Astrocyte (in vitro differentiated cells and primary cell): ENCODE data around the gene POU2AF1. TPM values are rescaled to one million over a fixed set of nuclear protein-coding genes. Genes with fewer than 3 reads are reported as not detected.

ENCODE experiments used
- DNase-seq: peaks from one replicate; pipeline ENCODE4 v3.0.0-alpha.2; 2010; ENCODE audit warnings: low read depth
- FAIRE-seq: peaks from 2 replicates; lab custom pipeline; 2011; peaks lifted over from hg19 to GRCh38; lab: Jason Lieb, UNC
- H2AFZ ChIP-seq: 2 replicates; pipeline ENCODE4 v1.6.0; 2012; ENCODE audit warnings: low read depth, low read length, inconsistent platforms
- H3K27ac ChIP-seq: 2 replicates; pipeline ENCODE4 v1.5.1; 2011; ENCODE audit warnings: low read depth, low read length, inconsistent platforms
- H3K27me3 ChIP-seq: 2 replicates; pipeline ENCODE4 v1.6.0; 2011; ENCODE audit warnings: low read length, inconsistent platforms; ENCODE audit not compliant: insufficient read depth
- H3K36me3 ChIP-seq: 2 replicates; pipeline ENCODE4 v1.5.1; 2011; ENCODE audit warnings: low read length, inconsistent platforms; ENCODE audit not compliant: insufficient read depth
- H3K4me1 ChIP-seq: 2 replicates; pipeline ENCODE4 v1.5.1; 2011; ENCODE audit warnings: low read length, inconsistent platforms; ENCODE audit not compliant: insufficient read depth
- H3K4me2 ChIP-seq: 2 replicates; pipeline ENCODE4 v1.6.0; 2012; ENCODE audit warnings: low read length, inconsistent platforms
- H3K4me3 ChIP-seq: 2 replicates; pipeline ENCODE4 v1.5.1; 2011; ENCODE audit warnings: low read depth, mild to moderate bottlenecking, low read length, inconsistent platforms; ENCODE audit not compliant: insufficient read depth
- H3K79me2 ChIP-seq: 2 replicates; pipeline ENCODE4 v1.6.0; 2012; ENCODE audit warnings: mild to moderate bottlenecking, low read length, inconsistent platforms; ENCODE audit not compliant: insufficient read depth
- H3K9ac ChIP-seq: 2 replicates; pipeline ENCODE4 v1.6.0; 2012; ENCODE audit warnings: mild to moderate bottlenecking, low read length, inconsistent platforms
- H3K9me3 ChIP-seq: 2 replicates; pipeline ENCODE4 v1.5.1; 2012; ENCODE audit warnings: low read depth, mild to moderate bottlenecking, low read length, inconsistent platforms; ENCODE audit not compliant: insufficient read depth
- H4K20me1 ChIP-seq: 2 replicates; pipeline ENCODE4 v1.6.0; 2012; ENCODE audit warnings: low read length, inconsistent platforms; ENCODE audit not compliant: insufficient read depth
- H3K27ac Mint-ChIP-seq: one replicate; pipeline ENCODE4 v1.8.0; 2021; ENCODE audit warnings: mild to moderate bottlenecking, mixed read lengths; ENCODE audit not compliant: unreplicated experiment
- H3K27me3 Mint-ChIP-seq: one replicate; pipeline ENCODE4 v1.8.0; 2021; ENCODE audit warnings: low read depth, mixed read lengths; ENCODE audit not compliant: unreplicated experiment
- H3K36me3 Mint-ChIP-seq: one replicate; pipeline ENCODE4 v1.8.0; 2021; ENCODE audit warnings: low read depth, mixed read lengths; ENCODE audit not compliant: unreplicated experiment
- H3K4me1 Mint-ChIP-seq: one replicate; pipeline ENCODE4 v1.8.0; 2021; ENCODE audit warnings: low read depth, mixed read lengths; ENCODE audit not compliant: unreplicated experiment
- H3K4me3 Mint-ChIP-seq: one replicate; pipeline ENCODE4 v1.8.0; 2021; ENCODE audit warnings: mild to moderate bottlenecking, moderate library complexity, mixed read lengths; ENCODE audit not compliant: unreplicated experiment
- H3K9me3 Mint-ChIP-seq: one replicate; pipeline ENCODE4 v1.8.0; 2021; ENCODE audit warnings: mild to moderate bottlenecking, mixed read lengths; ENCODE audit not compliant: unreplicated experiment
- EZH2 ChIP-seq: IDR thresholded peaks from 2 replicates; pipeline ENCODE4 v1.6.1; 2012; ENCODE audit warnings: mild to moderate bottlenecking, low read length, inconsistent platforms; ENCODE audit not compliant: insufficient read depth
- total RNA-seq: library from RNA; stranded (reverse); gene quantifications from 2 replicates; pipeline ENCODE4 v1.2.1, GENCODE V29; 2021
- TF ChIP-seq, protein P1 (sequence below): IDR thresholded peaks from 2 replicates; pipeline ENCODE4 v1.5.1; 2011; ENCODE audit warnings: low read depth, mild to moderate bottlenecking, inconsistent platforms, low read length, moderate library complexity; ENCODE audit not compliant: insufficient read depth

Gene POU2AF1
- total RNA-seq, 1 donor from 2014 or later, result not detected

DNA sequence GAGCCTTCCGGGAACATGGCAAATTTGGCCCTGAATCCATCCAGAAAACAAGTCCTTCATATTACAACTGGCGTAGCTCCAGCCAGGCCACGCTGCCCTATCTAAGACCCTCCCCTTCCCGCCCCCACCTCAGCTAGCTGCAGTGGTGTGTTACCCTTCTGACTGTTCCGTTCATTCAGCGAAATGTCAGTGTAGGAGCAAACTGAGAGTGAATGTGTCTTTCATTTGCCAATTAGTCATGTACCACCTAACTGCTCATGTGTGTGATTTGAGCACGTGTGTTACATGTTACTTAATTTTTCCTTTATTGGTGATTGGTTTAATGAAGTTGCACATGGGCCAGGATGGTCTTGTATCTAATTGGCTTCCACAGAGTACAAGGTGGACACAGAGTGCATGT, 34.8 kb upstream of the POU2AF1 start:
- H2AFZ ChIP-seq, result no peak overlapping the region
- no peak overlapping the region for H3K4me2 ChIP-seq
- no peaks in the 10 kb centered on the region for H3K9me3 ChIP-seq
- no peaks in the 10 kb centered on the region for H3K4me1 ChIP-seq
- Mint-ChIP-seq H3K9me3 (peaks cover 6% of the 10 kb centered on the region), H3K4me3 (no peak overlapping the region), H3K27me3 (peaks cover 30% of the 10 kb centered on the region), H3K27ac (no peak overlapping the region), H3K4me1 (no peaks in the 10 kb centered on the region), H3K36me3 (peaks cover 2% of the 10 kb centered on the region)
- no peak overlapping the region for H3K27ac ChIP-seq
- H4K20me1 ChIP-seq, result no peaks in the 10 kb centered on the region
- no peak overlapping the region for H3K9ac ChIP-seq
- FAIRE-seq, result no peak
- H3K36me3 ChIP-seq, result no peaks in the 10 kb centered on the region
- no peaks in the 10 kb centered on the region for H3K79me2 ChIP-seq
- TF ChIP-seq, protein P1, sequence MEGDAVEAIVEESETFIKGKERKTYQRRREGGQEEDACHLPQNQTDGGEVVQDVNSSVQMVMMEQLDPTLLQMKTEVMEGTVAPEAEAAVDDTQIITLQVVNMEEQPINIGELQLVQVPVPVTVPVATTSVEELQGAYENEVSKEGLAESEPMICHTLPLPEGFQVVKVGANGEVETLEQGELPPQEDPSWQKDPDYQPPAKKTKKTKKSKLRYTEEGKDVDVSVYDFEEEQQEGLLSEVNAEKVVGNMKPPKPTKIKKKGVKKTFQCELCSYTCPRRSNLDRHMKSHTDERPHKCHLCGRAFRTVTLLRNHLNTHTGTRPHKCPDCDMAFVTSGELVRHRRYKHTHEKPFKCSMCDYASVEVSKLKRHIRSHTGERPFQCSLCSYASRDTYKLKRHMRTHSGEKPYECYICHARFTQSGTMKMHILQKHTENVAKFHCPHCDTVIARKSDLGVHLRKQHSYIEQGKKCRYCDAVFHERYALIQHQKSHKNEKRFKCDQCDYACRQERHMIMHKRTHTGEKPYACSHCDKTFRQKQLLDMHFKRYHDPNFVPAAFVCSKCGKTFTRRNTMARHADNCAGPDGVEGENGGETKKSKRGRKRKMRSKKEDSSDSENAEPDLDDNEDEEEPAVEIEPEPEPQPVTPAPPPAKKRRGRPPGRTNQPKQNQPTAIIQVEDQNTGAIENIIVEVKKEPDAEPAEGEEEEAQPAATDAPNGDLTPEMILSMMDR, result no peak
- no peak for TF ChIP-seq EZH2
- H3K4me3 ChIP-seq, result no peak overlapping the region
- no peak for DNase-seq
- peaks cover 13% of the 10 kb centered on the region for H3K27me3 ChIP-seq

GRCh38 chr11:111412293-111412692, 33.2 kb upstream of the POU2AF1 start:
- Histone ChIP-seq H3K79me2 (no peaks in the 10 kb centered on the region), H2AFZ (no peak overlapping the region), H3K4me2 (no peak overlapping the region), H3K27me3 (peaks cover 6% of the 10 kb centered on the region), H3K4me1 (no peaks in the 10 kb centered on the region), H3K27ac (no peak overlapping the region), H3K36me3 (no peaks in the 10 kb centered on the region), H3K9me3 (no peaks in the 10 kb centered on the region), H3K4me3 (no peak overlapping the region), H4K20me1 (no peaks in the 10 kb centered on the region), H3K9ac (no peak overlapping the region)
- Mint-ChIP-seq H3K27ac (no peak overlapping the region), H3K36me3 (peaks cover 2% of the 10 kb centered on the region), H3K4me1 (no peaks in the 10 kb centered on the region), H3K4me3 (no peak overlapping the region), H3K9me3 (peaks cover 6% of the 10 kb centered on the region), H3K27me3 (peaks cover 28% of the 10 kb centered on the region)
- FAIRE-seq, result no peak
- no peak for TF ChIP-seq EZH2
- TF ChIP-seq, protein P1, result no peak
- no peak for DNase-seq

DNA sequence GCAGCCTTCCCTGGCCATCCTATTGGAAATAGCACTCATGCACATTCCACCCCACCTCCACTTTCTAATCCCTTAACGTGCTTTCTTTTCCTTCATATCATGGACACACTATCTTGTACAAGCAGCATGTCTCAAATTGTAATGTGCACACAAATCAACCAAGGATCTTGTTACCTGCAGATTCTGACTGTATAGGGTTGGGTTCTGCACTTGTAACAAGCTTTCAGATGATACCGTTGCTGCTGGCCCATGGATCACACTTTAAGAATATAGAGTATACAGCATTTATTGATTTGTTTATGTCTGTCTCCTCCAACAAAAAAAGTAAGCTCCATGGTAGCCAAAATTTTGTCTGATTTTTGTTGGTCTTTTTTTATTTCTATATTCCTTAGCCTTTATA, 32.4 kb upstream of the POU2AF1 start:
- H3K36me3 Mint-ChIP-seq, result peaks cover 2% of the 10 kb centered on the region
- TF ChIP-seq EZH2, result no peak
- TF ChIP-seq, protein P1, result no peak
- DNase-seq (no peak), FAIRE-seq (no peak)
- no peak overlapping the region for H3K4me2 ChIP-seq
- no peak overlapping the region for H3K4me3 ChIP-seq
- H3K36me3 ChIP-seq, result no peaks in the 10 kb centered on the region
- H3K4me3 Mint-ChIP-seq, result no peak overlapping the region
- H3K9me3 ChIP-seq, result no peaks in the 10 kb centered on the region
- no peaks in the 10 kb centered on the region for H3K79me2 ChIP-seq
- H2AFZ ChIP-seq, result no peak overlapping the region
- H3K27ac Mint-ChIP-seq, result no peak overlapping the region
- H3K27me3 ChIP-seq, result peaks cover 5% of the 10 kb centered on the region
- H3K9me3 Mint-ChIP-seq, result peaks cover 6% of the 10 kb centered on the region
- no peaks in the 10 kb centered on the region for H3K4me1 Mint-ChIP-seq
- no peak overlapping the region for H3K9ac ChIP-seq
- no peaks in the 10 kb centered on the region for H3K4me1 ChIP-seq
- peaks cover 29% of the 10 kb centered on the region for H3K27me3 Mint-ChIP-seq
- H4K20me1 ChIP-seq, result no peaks in the 10 kb centered on the region
- H3K27ac ChIP-seq, result no peak overlapping the region
